Ishikawa (cell line): ENCODE data around the gene SLC2A6.

Source experiments
- CEBPB ChIP-seq: IDR thresholded peaks from 2 replicates; pipeline ENCODE4 v1.6.1; 2012
- EGR1 ChIP-seq: IDR thresholded peaks from 2 replicates; pipeline ENCODE4 v1.6.1; 2012
- EP300 ChIP-seq: IDR thresholded peaks from 2 replicates; pipeline ENCODE4 v1.6.1; 2012; ENCODE audit warnings: borderline replicate concordance
- FOXM1 ChIP-seq: IDR thresholded peaks from 2 replicates; pipeline ENCODE4 v1.6.1; 2012; ENCODE audit warnings: low read depth, borderline replicate concordance
- RAD21 ChIP-seq: IDR thresholded peaks from 2 replicates; pipeline ENCODE4 v1.6.1; 2012; ENCODE audit warnings: low read depth
- TAF1 ChIP-seq: IDR thresholded peaks from 2 replicates; pipeline ENCODE4 v1.6.1; 2012; ENCODE audit warnings: low read depth, mild to moderate bottlenecking
- TEAD4 ChIP-seq: IDR thresholded peaks from 2 replicates; pipeline ENCODE4 v1.6.1; 2012
- YY1 ChIP-seq: IDR thresholded peaks from 2 replicates; pipeline ENCODE4 v1.6.1; 2012; ENCODE audit warnings: low read depth
- TF ChIP-seq, protein P1 (sequence below): IDR thresholded peaks from 2 replicates; pipeline ENCODE4 v1.6.1; 2012
- TF ChIP-seq, protein P2 (sequence below): IDR thresholded peaks from 2 replicates; pipeline ENCODE4 v1.6.1; 2012; ENCODE audit warnings: low read depth, mild to moderate bottlenecking
- TF ChIP-seq, protein P3 (sequence below): IDR thresholded peaks from 2 replicates; pipeline ENCODE4 v1.6.1; 2012

DNA sequence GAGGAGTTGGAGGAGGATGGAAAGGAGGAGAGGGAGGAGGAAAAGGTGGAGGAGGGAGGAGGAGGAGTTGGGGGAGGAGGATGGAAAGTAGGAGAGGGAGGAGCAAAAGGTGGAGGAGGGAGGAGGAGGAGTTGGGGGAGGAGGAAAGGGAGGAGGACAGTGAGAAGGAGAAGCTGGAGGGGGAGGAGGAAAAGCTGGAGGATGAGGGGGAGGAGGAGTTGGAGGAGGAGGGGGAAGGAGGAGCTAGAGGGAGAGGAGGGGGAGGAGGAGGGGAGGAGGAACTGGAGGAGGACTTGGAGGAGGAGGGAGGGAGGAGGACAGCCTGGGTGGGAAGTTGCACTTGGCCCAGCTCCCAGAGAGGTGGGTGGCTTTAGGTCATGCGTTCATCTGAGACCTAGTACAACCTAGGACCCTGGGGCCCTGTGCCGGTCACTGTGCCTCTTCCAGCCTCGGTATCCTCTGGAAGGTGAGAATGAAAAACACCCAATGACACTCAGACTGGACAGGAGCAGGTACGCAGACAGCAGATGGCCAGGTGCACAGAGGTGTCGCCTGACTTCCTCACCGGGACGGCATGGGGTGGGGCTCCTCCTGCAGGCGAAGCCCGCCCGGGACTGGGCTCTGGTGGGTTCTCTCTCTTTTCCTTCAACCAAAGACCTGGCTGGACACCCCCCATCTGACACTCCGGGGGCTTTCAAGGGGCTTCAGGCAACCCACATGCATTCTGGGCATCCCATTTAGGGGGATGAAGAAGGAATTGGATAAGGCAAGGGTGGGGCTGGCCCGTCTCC lies 12.2 kb upstream of the SLC2A6 start:
- TF ChIP-seq FOXM1: no peak
- TF ChIP-seq EP300: no peak
- no peak for TF ChIP-seq TEAD4
- TF ChIP-seq RAD21: no peak
- no peak for TF ChIP-seq EGR1
- no peak for TF ChIP-seq YY1
- TF ChIP-seq, protein P1, sequence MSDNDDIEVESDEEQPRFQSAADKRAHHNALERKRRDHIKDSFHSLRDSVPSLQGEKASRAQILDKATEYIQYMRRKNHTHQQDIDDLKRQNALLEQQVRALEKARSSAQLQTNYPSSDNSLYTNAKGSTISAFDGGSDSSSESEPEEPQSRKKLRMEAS: no peak
- TF ChIP-seq, protein P2, sequence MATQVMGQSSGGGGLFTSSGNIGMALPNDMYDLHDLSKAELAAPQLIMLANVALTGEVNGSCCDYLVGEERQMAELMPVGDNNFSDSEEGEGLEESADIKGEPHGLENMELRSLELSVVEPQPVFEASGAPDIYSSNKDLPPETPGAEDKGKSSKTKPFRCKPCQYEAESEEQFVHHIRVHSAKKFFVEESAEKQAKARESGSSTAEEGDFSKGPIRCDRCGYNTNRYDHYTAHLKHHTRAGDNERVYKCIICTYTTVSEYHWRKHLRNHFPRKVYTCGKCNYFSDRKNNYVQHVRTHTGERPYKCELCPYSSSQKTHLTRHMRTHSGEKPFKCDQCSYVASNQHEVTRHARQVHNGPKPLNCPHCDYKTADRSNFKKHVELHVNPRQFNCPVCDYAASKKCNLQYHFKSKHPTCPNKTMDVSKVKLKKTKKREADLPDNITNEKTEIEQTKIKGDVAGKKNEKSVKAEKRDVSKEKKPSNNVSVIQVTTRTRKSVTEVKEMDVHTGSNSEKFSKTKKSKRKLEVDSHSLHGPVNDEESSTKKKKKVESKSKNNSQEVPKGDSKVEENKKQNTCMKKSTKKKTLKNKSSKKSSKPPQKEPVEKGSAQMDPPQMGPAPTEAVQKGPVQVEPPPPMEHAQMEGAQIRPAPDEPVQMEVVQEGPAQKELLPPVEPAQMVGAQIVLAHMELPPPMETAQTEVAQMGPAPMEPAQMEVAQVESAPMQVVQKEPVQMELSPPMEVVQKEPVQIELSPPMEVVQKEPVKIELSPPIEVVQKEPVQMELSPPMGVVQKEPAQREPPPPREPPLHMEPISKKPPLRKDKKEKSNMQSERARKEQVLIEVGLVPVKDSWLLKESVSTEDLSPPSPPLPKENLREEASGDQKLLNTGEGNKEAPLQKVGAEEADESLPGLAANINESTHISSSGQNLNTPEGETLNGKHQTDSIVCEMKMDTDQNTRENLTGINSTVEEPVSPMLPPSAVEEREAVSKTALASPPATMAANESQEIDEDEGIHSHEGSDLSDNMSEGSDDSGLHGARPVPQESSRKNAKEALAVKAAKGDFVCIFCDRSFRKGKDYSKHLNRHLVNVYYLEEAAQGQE: no peak
- no peak for TF ChIP-seq CEBPB
- TF ChIP-seq, protein P3, sequence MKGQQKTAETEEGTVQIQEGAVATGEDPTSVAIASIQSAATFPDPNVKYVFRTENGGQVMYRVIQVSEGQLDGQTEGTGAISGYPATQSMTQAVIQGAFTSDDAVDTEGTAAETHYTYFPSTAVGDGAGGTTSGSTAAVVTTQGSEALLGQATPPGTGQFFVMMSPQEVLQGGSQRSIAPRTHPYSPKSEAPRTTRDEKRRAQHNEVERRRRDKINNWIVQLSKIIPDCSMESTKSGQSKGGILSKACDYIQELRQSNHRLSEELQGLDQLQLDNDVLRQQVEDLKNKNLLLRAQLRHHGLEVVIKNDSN: no peak
- no peak for TF ChIP-seq TAF1
